NOMO-1 treated with DMSO at 0.1 percent for 48 hours (cell line): ENCODE data around the gene FBXO41.

Experiments used
- DNase-seq: peaks from one replicate; lab custom pipeline; 2025; ENCODE audit not compliant: unreplicated experiment; lab: John Stamatoyannopoulos, UW

Gene FBXO41

GRCh38 chr2:73250872-73251846 is 33.1 kb downstream of the FBXO41 start:
- DNase-seq: no peak

- DNase-seq: no peak
Observed at GRCh38 chr2:73249636-73250035, 34.6 kb downstream of the FBXO41 start.

- no peak for DNase-seq
Observed at GRCh38 chr2:73246850-73247249, 37.4 kb downstream of the FBXO41 start.

GRCh38 chr2:73244580-73244979 is 39.7 kb downstream of the FBXO41 start:
- DNase-seq: no peak

GRCh38 chr2:73243884-73244570 is 40.3 kb downstream of the FBXO41 start:
- no peak for DNase-seq

GRCh38 chr2:73239776-73240175 is 44.5 kb downstream of the FBXO41 start:
- DNase-seq: no peak

GRCh38 chr2:73238976-73239375 is 45.3 kb downstream of the FBXO41 start:
- no peak for DNase-seq

GRCh38 chr2:73238149-73238548 is 46.1 kb downstream of the FBXO41 start:
- no peak for DNase-seq

- no peak for DNase-seq
Observed at GRCh38 chr2:73237168-73237567, 47.1 kb downstream of the FBXO41 start.

- DNase-seq: peak; percentile 8
Observed at GRCh38 chr2:73235315-73236028, 48.8 kb downstream of the FBXO41 start.

GRCh38 chr2:73233932-73234832 is 50.1 kb downstream of the FBXO41 start, which contains the start of gene CCT7:
CCT7 (plus strand) TSS chr2:73234308; CDS start chr2:73234379, 71 bp downstream.
- DNase-seq: peak; percentile 91

- peak; percentile 99 for DNase-seq
Observed at GRCh38 chr2:73233154-73233931, 50.9 kb downstream of the FBXO41 start, which contains the start of gene PRADC1. PRADC1 (minus strand) TSS chr2:73233239; CDS start chr2:73233160, 79 bp downstream.

GRCh38 chr2:73232403-73233153 is 51.7 kb downstream of the FBXO41 start:
- DNase-seq: peak; percentile 27

- no peak for DNase-seq
Observed at GRCh38 chr2:73228631-73229030, 55.6 kb downstream of the FBXO41 start.

GRCh38 chr2:73227086-73227485 is 57.2 kb downstream of the FBXO41 start:
- no peak for DNase-seq

GRCh38 chr2:73225513-73226360 is 58.5 kb downstream of the FBXO41 start:
- no peak for DNase-seq

GRCh38 chr2:73223821-73224220 is 60.5 kb downstream of the FBXO41 start:
- no peak for DNase-seq

GRCh38 chr2:73218298-73218697 is 66.0 kb downstream of the FBXO41 start:
- DNase-seq: no peak
